Gastrocnemius medialis (tissue), 4 donors: ENCODE data around the gene FXN.

Experiments used
- CTCF ChIP-seq, 5 experiments: fragments of 450-650 bp in 3 of 5; fragments of 200-600 bp in 2 of 5; sonication (generic) in 2 of 5; IDR thresholded peaks in 4 of 5; conservative IDR thresholded peaks in 1 of 5; 1 replicate in 4 of 5; 2 replicates in 1 of 5; pipeline ENCODE4 v1.5.1; 2016 to 2019; ENCODE audit warnings: antibody characterized with exemption in 5 of 5, mild to moderate bottlenecking in 3 of 5, moderate library complexity in 3 of 5
- POLR2A ChIP-seq, 2 donors: fragments of 450-650 bp; IDR thresholded peaks; one replicate each; pipeline ENCODE4 v1.6.1; 2017; ENCODE audit warnings: antibody characterized with exemption in 2 of 2, mild to moderate bottlenecking in 2 of 2, moderate library complexity in 2 of 2

GRCh38 chr9:69083321-69083720 is 47.8 kb downstream of the FXN start:
- TF ChIP-seq CTCF (IDR thresholded peaks at IDR 0.05 in 4 of 5, conservative IDR thresholded peaks at IDR 0.05 in 1 of 5): no peak
- TF ChIP-seq POLR2A (IDR thresholded peaks at IDR 0.05): no peak
